HEK293T (cell line): ENCODE results near the gene TOR2A.

Source experiments
- BHLHE40 ChIP-seq: fragments of 450-650 bp; IDR thresholded peaks from 2 replicates; pipeline ENCODE4 v1.6.1; 2016; ENCODE audit warnings: mild to moderate bottlenecking, moderate library complexity, borderline replicate concordance
- FOXM1 ChIP-seq: fragments of 450-650 bp; IDR thresholded peaks from 2 replicates; pipeline ENCODE4 v1.6.1; 2017; ENCODE audit warnings: mild to moderate bottlenecking, borderline replicate concordance
- HDGF ChIP-seq: fragments of 450-650 bp; IDR thresholded peaks from 2 replicates; pipeline ENCODE4 v1.6.1; 2017; ENCODE audit warnings: antibody characterized with exemption, borderline replicate concordance
- LEF1 ChIP-seq: fragments of 450-650 bp; IDR thresholded peaks from 2 replicates; pipeline ENCODE4 v1.6.1; 2017; ENCODE audit warnings: mild to moderate bottlenecking, borderline replicate concordance
- SUZ12 ChIP-seq: fragments of 450-650 bp; IDR thresholded peaks from 2 replicates; pipeline ENCODE4 v1.6.1; 2016; ENCODE audit warnings: mild to moderate bottlenecking

- no peak for TF ChIP-seq HDGF
- no peak for TF ChIP-seq LEF1
- no peak for TF ChIP-seq SUZ12
- TF ChIP-seq BHLHE40, result no peak
- no peak for TF ChIP-seq FOXM1
Measured at GRCh38 chr9:127779136-127779981, 44.3 kb upstream of the TOR2A start.
